ENCODE measurements around the gene RABGEF1. TPM values are rescaled to one million over a fixed set of nuclear protein-coding genes. Genes with fewer than 3 reads are reported as not detected.

RABGEF1 gene
- total and polyA plus RNA-seq, 2 of the 8 experiments (the other 6 are each of a cell fraction or from before 2014, with no cell fraction given) = 10.2 to 18.0 TPM

GRCh38 chr7:66698652-66699205, 41.8 kb upstream of the RABGEF1 start:
- Histone ChIP-seq H3K18ac (ENCODE audit: extremely low read depth, low read length) (no peak overlapping the region), H3K4me3 (ENCODE audit: extremely low read depth in 1 of 4, insufficient read depth in 2 of 4, low read depth in 3 of 4, low read length in 4 of 4) (no peak overlapping the region), H2BK5ac (ENCODE audit: low read depth, low read length) (no peak overlapping the region), H3K23me2 (ENCODE audit: low read depth, low read length) (no peaks in the 10 kb centered on the region), H2AFZ (ENCODE audit: low read length) (no peak overlapping the region), H3K79me2 (ENCODE audit: control insufficient read depth in 1 of 2, insufficient read depth in 2 of 2, low read length in 2 of 2) (no peaks in the 10 kb centered on the region), H4K8ac (ENCODE audit: extremely low read depth, insufficient read depth, low read length) (no peak overlapping the region), H2AK5ac (ENCODE audit: low read depth, low read length) (no peak overlapping the region), H3K9ac (replicated peaks in 1 of 4; ENCODE audit: extremely low read depth in 1 of 4, low read depth in 3 of 4, low read length in 3 of 4) (no peak overlapping the region; a peak in 1 of 7 replicates), H4K5ac (ENCODE audit: insufficient read length, low read depth, low read length) (no peak overlapping the region), H3K23ac (ENCODE audit: insufficient read length) (no peak overlapping the region), H4K20me1 (replicated peaks in 1 of 2; ENCODE audit: control insufficient read depth in 1 of 2, insufficient read depth in 2 of 2, low read length in 2 of 2) (peaks cover 2 to 3% of the 10 kb centered on the region in 2 experiments), H2BK120ac (replicated peaks; ENCODE audit: low read depth, low read length) (no peak overlapping the region), H3K4ac (replicated peaks; ENCODE audit: insufficient read length, low read depth, low read length) (no peak overlapping the region), H3K14ac (ENCODE audit: insufficient read length) (no peak overlapping the region), H4K91ac (replicated peaks; ENCODE audit: insufficient read length, low read length) (no peak overlapping the region), H3K36me3 (ENCODE audit: control insufficient read depth in 2 of 4, insufficient read depth in 4 of 4, low read length in 3 of 4) (no peaks in the 10 kb centered on the region), H2BK15ac (ENCODE audit: low read length) (no peak overlapping the region), H2BK20ac (ENCODE audit: low read length) (no peak overlapping the region), H3K4me1 (replicated peaks in 1 of 4; ENCODE audit: control insufficient read depth in 3 of 4, insufficient read depth in 4 of 4, low read length in 3 of 4) (peaks cover 0 to 3% (median under 1%) of the 10 kb centered on the region in 4 experiments; a peak in 4 of 7 replicates), H3K9me3 (ENCODE audit: insufficient read depth in 2 of 2, low read depth in 1 of 2, low read length in 1 of 2) (no peaks in the 10 kb centered on the region), H3K79me1 (ENCODE audit: low read depth, low read length) (no peaks in the 10 kb centered on the region), H3K27me3 (replicated peaks in 1 of 4; ENCODE audit: control insufficient read depth in 3 of 4, extremely low read depth in 1 of 4, insufficient read depth in 3 of 4, low read length in 3 of 4) (no peaks in the 10 kb centered on the region), H3K4me2 (ENCODE audit: insufficient read depth in 1 of 2, low read depth in 2 of 2, low read length in 2 of 2) (no peak overlapping the region), H3K27ac (ENCODE audit: low read depth, low read length) (no peak overlapping the region), H3K56ac (replicated peaks; ENCODE audit: insufficient read length, low read depth, low read length) (no peak overlapping the region), H2BK12ac (ENCODE audit: low read depth, low read length) (no peak overlapping the region)
- POLR2A ChIA-PET (ENCODE audit: partially characterized antibody) = interaction anchor here (1.7 kb wide), 1 partner anchor 44 kb away, joined by 4 read pairs; no protein-coding TSS in a partner anchor
- TF ChIP-seq CHD1 (IDR thresholded peaks at IDR 0.05; ENCODE audit: low read depth, low read length) = no peak
- TF ChIP-seq SIN3A (conservative IDR thresholded peaks at IDR 0.05 in 1 of 2, IDR thresholded peaks at IDR 0.05 in 1 of 2; ENCODE audit: low read depth in 1 of 2, low read length in 2 of 2) = no peak
- no peak for TF ChIP-seq JUND (IDR thresholded peaks at IDR 0.05; ENCODE audit: low read length)
- no peak for TF ChIP-seq POLR2A (IDR thresholded peaks at IDR 0.05; ENCODE audit: control extremely low read depth in 1 of 2, low read depth in 2 of 2, low read length in 2 of 2)
- no peak for TF ChIP-seq NANOG (IDR thresholded peaks at IDR 0.05; ENCODE audit: insufficient read depth, low read depth, low read length, poor library complexity, severe bottlenecking)
- TF ChIP-seq SIRT6 (IDR thresholded peaks at IDR 0.05; ENCODE audit: low read length) = no peak
- TF ChIP-seq TBP (IDR thresholded peaks at IDR 0.05; ENCODE audit: low read depth, low read length) = no peak
- TF ChIP-seq KDM1A (IDR thresholded peaks at IDR 0.05; ENCODE audit: borderline replicate concordance, low read length) = no peak
- TF ChIP-seq TAF7 (optimal IDR thresholded peaks at IDR 0.05; ENCODE audit: borderline replicate concordance, low read depth, low read length) = no peak
- no peak for TF ChIP-seq SRF (IDR thresholded peaks at IDR 0.05; ENCODE audit: low read depth, low read length)
- TF ChIP-seq CBX5 (IDR thresholded peaks at IDR 0.05; ENCODE audit: low read depth, low read length) = no peak
- TF ChIP-seq SUZ12 (IDR thresholded peaks at IDR 0.05; ENCODE audit: low read length) = no peak
- no peak for TF ChIP-seq RNF2 (IDR thresholded peaks at IDR 0.05; ENCODE audit: borderline replicate concordance, low read depth, low read length, missing control alignments, poor library complexity, severe bottlenecking)
- 82% methylated on average over 10 of the region's 10 CpGs; no CpG with 5 or more reads in 1 of the 2 experiments for WGBS, 2 experiments (ENCODE audit: extremely low coverage in 1 of 2, insufficient coverage in 1 of 2, insufficient read length in 1 of 2, insufficient replicate concordance in 2 of 2, low coverage in 1 of 2, low lambda C conversion rate in 2 of 2, missing lambda C conversion rate in 1 of 2)
- no peak for FAIRE-seq
- CTCF ChIA-PET (ENCODE audit: partially characterized antibody) = interaction anchor here (0.7 to 1.3 kb wide), 3 partner anchors 14 to 56 kb away, joined by 3 read pairs; no protein-coding TSS in a partner anchor
- no peak for DNase-seq (ENCODE audit: low read depth in 1 of 2, low spot score in 2 of 2)
